Endothelial cell of umbilical vein (primary cell): ENCODE measurements around the gene TXNRD1. TPM values are rescaled to one million over a fixed set of nuclear protein-coding genes. Genes with fewer than 3 reads are reported as not detected.
A peak's percentile ranks its signal among the peaks of the same experiment; 100 is the strongest.

Experiments used
- BruUV-seq: library from RNA; stranded (reverse); fragments of 400-500 nt; replicated peaks from 2 replicates; lab custom pipeline; 2021; lab: Mats Ljungman, UMichigan
- CTCF ChIA-PET: fragments of 300-600, 350-600 bp; sonication (Branson Sonifier 250); formaldehyde crosslinking; loops from one replicate; lab custom pipeline; 2021; ENCODE audit warnings: antibody characterized with exemption, inconsistent platforms; lab: Charles Lee
- POLR2A ChIA-PET: fragments of 300-600, 350-600 bp; sonication (Branson Sonifier 250); formaldehyde crosslinking; loops from one replicate; lab custom pipeline; 2021; ENCODE audit warnings: antibody characterized with exemption, inconsistent platforms; lab: Charles Lee
- DNase-seq: peaks from one replicate; pipeline ENCODE4 v3.0.0-alpha.2; 2011; ENCODE audit warnings: low read depth, low spot score
- FAIRE-seq: peaks from 2 replicates; lab custom pipeline; 2011; peaks lifted over from hg19 to GRCh38; lab: Jason Lieb, UNC
- H2AFZ ChIP-seq: 2 replicates; pipeline ENCODE4 v1.6.0; 2012; ENCODE audit warnings: low read depth, low read length, control low read depth, inconsistent platforms
- H3K27ac ChIP-seq: 2 replicates; pipeline ENCODE4 v1.5.1; 2011; ENCODE audit warnings: low read depth, mild to moderate bottlenecking, control low read depth, low read length, moderate library complexity; ENCODE audit not compliant: insufficient read depth
- H3K27me3 ChIP-seq, 2 experiments: 2 replicates each; pipeline versions ENCODE4 v1.6.0 to v1.6.1; 2011; ENCODE audit warnings: low read length in 2 of 2, mixed read lengths in 1 of 2; ENCODE audit not compliant: control insufficient read depth in 2 of 2, insufficient read depth in 2 of 2
- H3K36me3 ChIP-seq, 2 experiments: 2 replicates in 1 of 2; 3 replicates in 1 of 2; pipeline ENCODE4 v1.5.1; 2011; ENCODE audit warnings: low read length in 2 of 2, mild to moderate bottlenecking in 1 of 2, moderate library complexity in 1 of 2; ENCODE audit not compliant: control insufficient read depth in 2 of 2, insufficient read depth in 2 of 2; ENCODE audit errors: extremely low read depth in 1 of 2
- H3K4me1 ChIP-seq: 3 replicates; pipeline ENCODE4 v1.5.1; 2011; ENCODE audit warnings: mild to moderate bottlenecking, low read length; ENCODE audit not compliant: control insufficient read depth, insufficient read depth; ENCODE audit errors: extremely low read depth
- H3K4me2 ChIP-seq: 2 replicates; pipeline ENCODE4 v1.6.1; 2011; ENCODE audit warnings: low read length, control low read depth, mixed read lengths; ENCODE audit not compliant: insufficient read depth
- H3K4me3 ChIP-seq, 3 experiments: fragments of 200-600 bp in 1 of 3; sonication (generic), shearing (Covaris generic) in 1 of 3; replicated peaks in 1 of 3; 2 replicates each; pipeline ENCODE4 v1.5.1; 2011 to 2016; ENCODE audit warnings: control low read depth in 3 of 3, low read length in 3 of 3, mild to moderate bottlenecking in 2 of 3, inconsistent platforms in 1 of 3, low read depth in 1 of 3, moderate library complexity in 1 of 3; ENCODE audit not compliant: insufficient read depth in 1 of 3
- H3K79me2 ChIP-seq: 2 replicates; pipeline ENCODE4 v1.6.0; 2012; ENCODE audit warnings: low read length, inconsistent platforms; ENCODE audit not compliant: control insufficient read depth, insufficient read depth
- H3K9ac ChIP-seq: replicated peaks from 2 replicates; pipeline ENCODE3; 2011; ENCODE audit warnings: low read length, control low read depth; ENCODE audit not compliant: insufficient read depth; ENCODE audit errors: extremely low read depth
- H3K9me1 ChIP-seq: replicated peaks from 3 replicates; pipeline ENCODE4 v1.6.0; 2011; ENCODE audit warnings: mild to moderate bottlenecking, low read length; ENCODE audit not compliant: control insufficient read depth, insufficient read depth; ENCODE audit errors: extremely low read depth
- H3K9me3 ChIP-seq: replicated peaks from 2 replicates; pipeline ENCODE4 v1.5.1; 2012; ENCODE audit warnings: low read length, inconsistent platforms; ENCODE audit not compliant: control insufficient read depth, insufficient read depth
- H4K20me1 ChIP-seq: replicated peaks from 2 replicates; pipeline ENCODE3; 2011; ENCODE audit warnings: mild to moderate bottlenecking, low read length; ENCODE audit not compliant: control insufficient read depth, insufficient read depth; ENCODE audit errors: extremely low read depth
- FOS ChIP-seq: IDR thresholded peaks from 2 replicates; pipeline ENCODE4 v1.6.1; 2011; ENCODE audit warnings: mild to moderate bottlenecking, low read length, moderate library complexity, borderline replicate concordance; ENCODE audit not compliant: insufficient read depth
- GATA2 ChIP-seq: IDR thresholded peaks from 2 replicates; pipeline ENCODE4 v1.7.0; 2011; ENCODE audit warnings: low read depth, mild to moderate bottlenecking, moderate library complexity, mixed read lengths, low read length; ENCODE audit not compliant: insufficient read length, insufficient read depth
- JUN ChIP-seq: IDR thresholded peaks from 2 replicates; pipeline ENCODE4 v1.6.1; 2011; ENCODE audit warnings: borderline replicate concordance, low read depth; ENCODE audit not compliant: insufficient read length, insufficient read depth
- POLR2A ChIP-seq: IDR thresholded peaks from 2 replicates; pipeline ENCODE4 v1.6.1; 2012; ENCODE audit warnings: low read depth, mild to moderate bottlenecking, control low read depth, low read length
- POLR2AphosphoS5 ChIP-seq: IDR thresholded peaks from 2 replicates; pipeline ENCODE4 v1.6.1; 2012; ENCODE audit warnings: low read depth, mild to moderate bottlenecking, control low read depth, low read length, moderate library complexity; ENCODE audit not compliant: insufficient read depth
- dilution Hi-C: fragments of 300-500 bp; cut with MboI; formaldehyde crosslinking; loops from one replicate; pipeline ENCODE4 v1.15.0; 2019; ENCODE audit warnings: low sequenced_read_pairs; ENCODE audit not compliant: extremely low pct_ligation_motif_present
- intact Hi-C: fragments of 100-400 bp; cut with micrococcal nuclease; formaldehyde crosslinking; loops from one replicate; pipeline ENCODE4 v1.10.0; 2022
- polyA plus RNA-seq, 4 experiments: library from polyadenylated mRNA; depleted of rRNA in 3 of 4; stranded (reverse) in 3 of 4; unstranded in 1 of 4; fragments of >200 nt; gene quantifications; 2 replicates each; pipeline versions ENCODE4 v1.2.1 to v1.2.3, GENCODE V29; 2011 to 2012; ENCODE audit warnings: missing spikeins in 1 of 4
- total RNA-seq: library from RNA; stranded (reverse); gene quantifications from 2 replicates; pipeline ENCODE4 v1.2.3, GENCODE V29; 2021
- TF ChIP-seq, protein P1 (sequence below): IDR thresholded peaks from 2 replicates; pipeline ENCODE4 v1.6.1; 2011; ENCODE audit not compliant: insufficient read depth, insufficient read length

The TXNRD1 gene
- total and polyA plus RNA-seq, 2 donors (not counting 3 experiments of a cell fraction or from before 2014, with no cell fraction given), result 309 to 566 TPM

DNA sequence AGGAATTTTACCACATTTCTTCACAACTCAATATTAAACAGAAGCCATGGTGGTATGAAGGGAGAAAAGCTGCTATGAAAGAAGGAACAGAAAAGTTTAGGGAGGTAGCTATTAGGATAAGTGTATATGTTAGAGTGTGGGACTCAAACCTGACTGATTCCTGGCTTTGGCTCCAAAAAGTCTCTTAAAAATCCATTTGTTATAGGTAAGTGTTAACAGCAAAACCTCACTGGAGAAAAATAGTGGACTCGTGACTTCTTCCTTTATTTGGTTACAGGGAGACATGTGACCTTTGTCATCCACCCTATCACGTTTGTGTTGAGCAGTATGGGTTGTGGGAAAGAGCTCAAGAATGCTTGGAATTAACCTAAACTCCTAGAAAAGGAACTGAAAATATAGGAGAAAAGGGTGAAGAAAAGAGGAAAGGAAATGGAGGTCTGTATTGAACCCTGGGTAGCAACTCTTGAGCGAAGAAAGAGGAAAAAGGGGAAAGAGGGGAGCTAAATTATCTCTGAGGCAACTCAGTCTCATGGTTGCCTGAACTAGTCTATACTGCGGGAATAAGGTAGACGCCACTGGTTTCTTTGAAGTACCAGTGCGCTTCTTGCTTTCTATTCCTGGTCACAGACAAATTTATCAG, 84.4 kb downstream of the TXNRD1 start:
- Histone ChIP-seq H2AFZ (no peak overlapping the region), H3K4me1 (peaks cover 79% of the 10 kb centered on the region), H3K27me3 (no peaks in the 10 kb centered on the region), H3K9me3 (no peaks in the 10 kb centered on the region), H3K4me3 (no peak overlapping the region), H4K20me1 (peaks cover 36% of the 10 kb centered on the region), H3K27ac (peak overlapping the region; percentile 1), H3K36me3 (peaks cover 5 to 59% of the 10 kb centered on the region in 2 experiments), H3K79me2 (peaks cover 98% of the 10 kb centered on the region), H3K9ac (no peak overlapping the region), H3K9me1 (no peaks in the 10 kb centered on the region), H3K4me2 (peak overlapping the region; percentile 24)
- DNase-seq (no peak), FAIRE-seq (no peak)
- dilution Hi-C loops (no loop called here), intact Hi-C loops (loop anchor here (5.0 kb wide), 1 partner anchor 807 kb away; the partner anchor contains the start of gene WASHC4)
- CTCF ChIA-PET, result interaction anchor here (0.7 to 3.3 kb wide), 4 partner anchors 11 to 123 kb away, joined by 3 to 18 read pairs (median 3); partner anchors contain the start of gene TXNRD1
- TF ChIP-seq JUN (no peak), FOS (no peak), GATA2 (no peak), POLR2AphosphoS5 (no peak), POLR2A (no peak)
- TF ChIP-seq, protein P1, sequence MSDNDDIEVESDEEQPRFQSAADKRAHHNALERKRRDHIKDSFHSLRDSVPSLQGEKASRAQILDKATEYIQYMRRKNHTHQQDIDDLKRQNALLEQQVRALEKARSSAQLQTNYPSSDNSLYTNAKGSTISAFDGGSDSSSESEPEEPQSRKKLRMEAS, result no peak
- no TSS peak for BruUV-seq
- POLR2A ChIA-PET, result interaction anchor here (0.7 to 15.5 kb wide), 3 partner anchors 9 to 81 kb away, joined by 4 to 222 read pairs (median 10); partner anchors contain the start of gene TXNRD1
